ENCODE results near the gene MAGEA8. TPM values are rescaled to one million over a fixed set of nuclear protein-coding genes. Genes with fewer than 3 reads are reported as not detected.
A peak's percentile ranks its signal among the peaks of the same experiment; 100 is the strongest.

Gene MAGEA8
- total RNA-seq, 1 donor from 2014 or later: not detected

- Histone ChIP-seq H3K79me2 (ENCODE audit: insufficient read depth, low read length) (no peaks in the 10 kb centered on the region), H2AFZ (ENCODE audit: low read depth, low read length) (no peak overlapping the region), H3K4me2 (ENCODE audit: low read length) (peak overlapping the region; percentile 54), H3K4me3 (ENCODE audit: insufficient read depth, low read depth, low read length) (no peak overlapping the region), H3K27ac (ENCODE audit: low read depth, low read length) (no peak overlapping the region), H4K20me1 (ENCODE audit: insufficient read depth, low read length) (no peaks in the 10 kb centered on the region), H3K36me3 (ENCODE audit: insufficient read depth, low read length) (no peaks in the 10 kb centered on the region), H3K9ac (ENCODE audit: low read length) (no peak overlapping the region), H3K27me3 (ENCODE audit: insufficient read depth, low read length) (no peaks in the 10 kb centered on the region), H3K4me1 (ENCODE audit: insufficient read depth, low read length) (no peaks in the 10 kb centered on the region), H3K9me3 (ENCODE audit: insufficient read depth, low read depth, low read length) (no peaks in the 10 kb centered on the region)
- Mint-ChIP-seq H3K27me3 (ENCODE audit: low read depth, unreplicated experiment) (no peaks in the 10 kb centered on the region), H3K4me1 (ENCODE audit: low read depth, unreplicated experiment) (peaks cover 4% of the 10 kb centered on the region), H3K4me3 (ENCODE audit: unreplicated experiment) (no peak overlapping the region), H3K9me3 (ENCODE audit: unreplicated experiment) (no peaks in the 10 kb centered on the region), H3K36me3 (ENCODE audit: low read depth, unreplicated experiment) (no peaks in the 10 kb centered on the region), H3K27ac (ENCODE audit: unreplicated experiment) (peak overlapping the region; percentile 79)
- no peak for TF ChIP-seq CTCF (IDR thresholded peaks at IDR 0.05; ENCODE audit: insufficient read depth, low read depth, low read length)
- DNase-seq (ENCODE audit: low read depth) (no peak), FAIRE-seq (no peak)
Observed at GRCh38 chrX:149903889-149904748, 23.1 kb downstream of the MAGEA8 start.

- no peak for TF ChIP-seq EZH2 (IDR thresholded peaks at IDR 0.05; ENCODE audit: insufficient read depth, low read length)
- Histone ChIP-seq H2AFZ (ENCODE audit: low read depth, low read length) (no peak overlapping the region), H3K4me1 (ENCODE audit: insufficient read depth, low read length) (no peaks in the 10 kb centered on the region), H3K9me3 (ENCODE audit: insufficient read depth, low read depth, low read length) (no peaks in the 10 kb centered on the region), H4K20me1 (ENCODE audit: insufficient read depth, low read length) (no peaks in the 10 kb centered on the region), H3K4me2 (ENCODE audit: low read length) (no peak overlapping the region), H3K79me2 (ENCODE audit: insufficient read depth, low read length) (no peaks in the 10 kb centered on the region), H3K36me3 (ENCODE audit: insufficient read depth, low read length) (no peaks in the 10 kb centered on the region), H3K27ac (ENCODE audit: low read depth, low read length) (no peak overlapping the region), H3K9ac (ENCODE audit: low read length) (no peak overlapping the region), H3K27me3 (ENCODE audit: insufficient read depth, low read length) (no peaks in the 10 kb centered on the region), H3K4me3 (ENCODE audit: insufficient read depth, low read depth, low read length) (no peak overlapping the region)
- Mint-ChIP-seq H3K9me3 (ENCODE audit: unreplicated experiment) (no peaks in the 10 kb centered on the region), H3K36me3 (ENCODE audit: low read depth, unreplicated experiment) (no peaks in the 10 kb centered on the region), H3K4me1 (ENCODE audit: low read depth, unreplicated experiment) (peaks cover 4% of the 10 kb centered on the region), H3K4me3 (ENCODE audit: unreplicated experiment) (no peak overlapping the region), H3K27ac (ENCODE audit: unreplicated experiment) (no peak overlapping the region), H3K27me3 (ENCODE audit: low read depth, unreplicated experiment) (no peaks in the 10 kb centered on the region)
- no peak for FAIRE-seq
- no peak for DNase-seq (ENCODE audit: low read depth)
Observed at GRCh38 chrX:149908308-149908707, 27.3 kb downstream of the MAGEA8 start.

GRCh38 chrX:149908727-149909126 lies 27.7 kb downstream of the MAGEA8 start:
- Histone ChIP-seq H3K4me1 (ENCODE audit: insufficient read depth, low read length) (no peaks in the 10 kb centered on the region), H3K27ac (ENCODE audit: low read depth, low read length) (no peak overlapping the region), H2AFZ (ENCODE audit: low read depth, low read length) (no peak overlapping the region), H3K36me3 (ENCODE audit: insufficient read depth, low read length) (no peaks in the 10 kb centered on the region), H3K4me2 (ENCODE audit: low read length) (no peak overlapping the region), H3K9me3 (ENCODE audit: insufficient read depth, low read depth, low read length) (no peaks in the 10 kb centered on the region), H3K27me3 (ENCODE audit: insufficient read depth, low read length) (no peaks in the 10 kb centered on the region), H4K20me1 (ENCODE audit: insufficient read depth, low read length) (no peaks in the 10 kb centered on the region), H3K4me3 (ENCODE audit: insufficient read depth, low read depth, low read length) (no peak overlapping the region), H3K9ac (ENCODE audit: low read length) (no peak overlapping the region), H3K79me2 (ENCODE audit: insufficient read depth, low read length) (no peaks in the 10 kb centered on the region)
- FAIRE-seq (no peak), DNase-seq (ENCODE audit: low read depth) (no peak)
- Mint-ChIP-seq H3K9me3 (ENCODE audit: unreplicated experiment) (no peaks in the 10 kb centered on the region), H3K4me1 (ENCODE audit: low read depth, unreplicated experiment) (peaks cover 4% of the 10 kb centered on the region), H3K27ac (ENCODE audit: unreplicated experiment) (no peak overlapping the region), H3K4me3 (ENCODE audit: unreplicated experiment) (no peak overlapping the region), H3K27me3 (ENCODE audit: low read depth, unreplicated experiment) (no peaks in the 10 kb centered on the region), H3K36me3 (ENCODE audit: low read depth, unreplicated experiment) (no peaks in the 10 kb centered on the region)
- no peak for TF ChIP-seq CTCF (IDR thresholded peaks at IDR 0.05; ENCODE audit: insufficient read depth, low read depth, low read length)
- TF ChIP-seq EZH2 (IDR thresholded peaks at IDR 0.05; ENCODE audit: insufficient read depth, low read length): no peak

All from astrocyte (in vitro differentiated cells and primary cell).